Measurements from ENCODE around the gene MEF2A.
A peak's percentile ranks its signal among the peaks of the same experiment; 100 is the strongest.

Gene MEF2A

DNA sequence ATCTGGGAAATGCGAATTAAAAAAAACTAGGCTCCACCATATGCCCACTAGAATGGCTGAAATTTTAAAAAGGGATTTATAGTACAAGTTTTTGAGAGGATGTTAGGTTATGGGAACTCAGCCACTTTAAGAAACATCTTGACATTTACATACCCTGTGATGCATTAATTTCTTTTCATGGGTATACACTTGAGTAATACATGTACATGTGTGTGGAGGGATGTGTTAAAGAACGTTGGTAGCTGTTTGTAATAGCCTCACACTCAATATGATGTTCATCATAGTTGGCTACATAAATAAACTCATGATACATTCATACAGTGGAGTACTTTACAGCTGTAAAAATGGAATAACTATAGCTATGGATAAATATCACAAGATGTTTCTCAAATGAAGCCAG, 40.9 kb downstream of the MEF2A start:
- no peak for DNase-seq

- no peak for DNase-seq
Observed at GRCh38 chr15:99613481-99613880, 47.7 kb downstream of the MEF2A start.

DNA sequence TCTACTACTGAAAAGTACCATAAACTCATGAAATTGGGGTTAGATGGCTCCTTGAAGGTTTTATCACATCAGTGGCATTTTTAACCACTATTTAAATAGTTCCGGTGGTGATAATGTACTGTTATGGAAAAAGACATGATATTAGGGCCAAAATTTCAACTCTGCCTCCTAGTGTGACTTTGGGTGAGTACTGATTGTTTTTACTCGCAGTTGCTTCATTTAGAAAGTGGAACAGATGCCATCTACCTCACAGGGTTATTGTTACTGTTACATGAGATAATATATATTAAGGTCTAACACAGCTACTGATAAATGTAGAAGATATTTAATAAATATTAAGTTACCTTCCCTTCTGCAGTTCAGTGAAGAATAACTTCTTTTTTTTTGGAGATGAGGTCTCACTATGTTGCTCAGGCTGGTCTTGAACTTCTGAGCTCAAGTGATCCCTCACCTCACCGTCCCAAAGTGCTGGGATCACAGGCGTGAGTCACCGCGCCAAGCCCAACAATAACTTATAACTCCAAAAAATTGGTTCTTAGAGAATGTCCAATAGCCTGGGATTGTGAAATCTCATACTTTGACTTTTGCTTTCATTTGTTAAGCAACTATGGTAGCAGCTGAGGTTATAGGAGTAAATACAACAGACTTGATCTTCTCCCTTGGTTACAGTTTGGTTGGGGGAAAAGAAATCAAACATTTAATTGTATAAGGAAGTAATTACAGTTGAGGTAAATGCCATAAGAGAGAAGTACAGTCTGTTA, 48.3 kb downstream of the MEF2A start:
- DNase-seq = peak; percentile 14 to 64

DNA sequence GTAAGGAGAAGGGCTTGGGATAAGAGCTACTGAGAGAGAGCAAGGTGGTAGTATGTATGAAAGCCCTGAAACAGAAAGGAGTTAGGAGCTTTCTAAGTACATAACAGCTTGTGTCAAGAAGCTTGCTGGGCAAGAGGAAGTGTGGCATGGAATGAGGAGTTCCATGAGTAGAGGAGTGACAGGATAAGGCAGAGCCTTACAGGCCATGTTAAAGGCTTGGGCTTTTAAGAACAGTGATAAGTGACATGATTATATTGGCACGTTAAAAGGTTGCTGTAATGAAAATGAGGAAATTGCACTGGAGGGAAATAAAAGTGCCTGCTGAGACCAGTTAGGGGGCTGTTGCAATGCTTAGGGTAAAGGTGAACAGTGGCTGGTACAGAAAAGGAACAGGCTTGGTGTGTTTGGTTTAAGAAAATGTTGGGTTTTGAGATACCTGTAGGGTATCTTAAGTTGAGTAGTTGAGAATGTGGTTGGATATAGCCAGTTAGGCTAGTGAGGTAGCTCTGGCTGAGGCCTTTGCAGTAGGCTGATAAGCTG, 49.0 kb downstream of the MEF2A start:
- peak; percentile 48 to 65 for DNase-seq

- no peak for DNase-seq
Observed at GRCh38 chr15:99615460-99615859, 49.7 kb downstream of the MEF2A start.

DNA sequence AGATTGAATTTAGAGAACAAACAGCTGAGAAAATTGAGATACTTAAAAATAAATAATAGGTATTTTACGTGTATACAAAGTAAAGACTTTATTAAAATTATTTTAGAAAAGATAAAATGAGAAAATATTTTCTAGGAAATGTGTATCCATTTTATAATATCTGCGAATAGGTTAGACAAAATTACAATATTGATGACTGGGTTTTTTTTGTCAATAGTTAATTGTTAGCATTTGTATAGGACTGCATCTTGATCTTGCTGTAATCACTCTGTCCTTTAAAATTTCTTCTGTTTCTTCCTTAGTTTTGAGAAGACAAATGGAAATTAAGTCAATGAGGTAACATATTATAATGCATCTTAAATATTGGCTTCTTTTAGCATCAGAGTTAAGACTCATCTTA, 50.3 kb downstream of the MEF2A start:
- no peak for DNase-seq

GRCh38 chr15:99616773-99617342, 51.1 kb downstream of the MEF2A start:
- DNase-seq = no peak

DNA sequence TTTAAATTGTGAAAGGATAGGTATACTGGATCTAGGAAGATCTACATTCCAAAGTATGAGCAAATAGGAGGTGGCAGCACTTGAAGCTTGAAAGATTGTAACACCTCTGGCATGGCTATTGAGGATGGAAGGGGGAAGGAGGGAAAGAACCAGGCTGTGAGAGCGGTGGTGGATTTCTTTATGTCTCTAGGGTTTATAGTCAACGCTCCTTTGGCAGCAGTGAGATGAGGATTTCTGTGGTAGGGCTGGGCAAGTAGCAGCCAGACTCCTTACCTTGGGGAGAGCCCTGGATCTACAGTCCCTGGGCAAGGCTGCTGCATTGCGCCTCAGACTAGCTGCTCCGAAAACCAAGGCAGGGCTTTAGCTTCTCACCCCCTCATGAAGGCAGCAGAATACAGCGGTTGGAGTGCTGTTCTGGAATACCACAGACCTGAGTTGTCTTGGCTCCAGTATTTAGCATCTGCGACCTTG, 53.2 kb downstream of the MEF2A start:
- DNase-seq = no peak

- peak; percentile 14 to 41 for DNase-seq
Observed at GRCh38 chr15:99619712-99620111, 53.9 kb downstream of the MEF2A start.

DNA sequence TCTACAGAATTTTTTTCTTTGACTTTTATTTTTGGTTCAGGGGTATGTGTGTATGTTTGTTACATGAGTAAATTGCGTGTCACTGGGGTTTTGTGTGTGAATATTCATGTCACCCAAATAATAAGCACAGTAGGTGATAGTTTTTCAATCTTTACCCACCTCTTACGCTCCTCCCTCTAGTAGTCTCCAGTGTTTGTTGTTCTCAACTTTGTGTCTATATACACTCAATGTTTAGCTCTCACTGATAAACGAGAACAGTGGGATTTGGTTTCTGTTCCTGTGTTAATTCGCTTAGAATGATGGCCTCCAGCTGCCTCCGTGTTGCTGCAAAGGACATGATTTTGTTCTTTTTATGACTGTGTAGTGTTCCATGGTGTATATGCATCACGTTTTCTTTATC, 54.4 kb downstream of the MEF2A start:
- DNase-seq = no peak

GRCh38 chr15:99621767-99622166, 56.0 kb downstream of the MEF2A start:
- no peak for DNase-seq

GRCh38 chr15:99628374-99629001, 62.7 kb downstream of the MEF2A start:
- DNase-seq = no peak

- no peak for DNase-seq
Observed at GRCh38 chr15:99630607-99631131, 64.9 kb downstream of the MEF2A start.

- peak; percentile 74 to 83 for DNase-seq
Observed at GRCh38 chr15:99631255-99631654, 65.5 kb downstream of the MEF2A start.

- no peak for DNase-seq
Observed at GRCh38 chr15:99632521-99632920, 66.7 kb downstream of the MEF2A start.

DNA sequence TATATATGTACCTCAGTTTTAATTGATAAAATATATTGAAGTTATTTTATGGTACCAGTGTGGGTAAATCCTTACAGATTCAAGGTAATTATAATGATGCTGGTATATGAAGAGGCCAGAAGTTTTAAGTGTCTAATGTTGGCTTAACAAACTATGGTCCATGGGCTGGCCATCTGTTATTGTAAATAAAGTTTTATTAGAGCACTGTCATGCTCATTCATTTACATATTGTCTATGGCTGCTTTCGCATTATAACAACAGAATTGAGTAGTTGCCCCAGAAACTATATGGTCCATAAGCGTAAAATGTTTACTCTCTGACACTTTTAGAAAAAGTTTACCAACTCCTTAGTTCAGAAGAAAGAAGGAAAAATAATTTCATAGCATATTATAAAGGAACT, 67.9 kb downstream of the MEF2A start:
- no peak for DNase-seq

DNA sequence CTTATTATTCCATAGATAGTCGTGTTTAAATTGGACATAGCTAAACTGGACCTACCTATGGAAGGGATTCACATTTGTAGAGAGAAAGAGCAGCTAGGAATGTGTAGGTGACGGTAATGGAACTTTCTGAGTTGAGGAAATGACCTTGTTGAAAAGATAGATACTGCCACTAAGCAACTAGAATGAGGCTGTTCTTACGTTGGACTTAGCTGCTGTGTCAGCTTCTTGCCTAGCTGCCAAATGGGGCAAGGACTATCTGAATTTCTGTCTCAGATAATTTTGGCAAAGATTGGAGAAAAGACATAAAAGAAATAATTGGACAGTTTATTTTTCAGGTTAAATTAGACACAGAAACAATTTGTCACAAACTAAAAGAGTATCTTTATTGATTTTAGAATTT, 68.8 kb downstream of the MEF2A start:
- no peak for DNase-seq

DNA sequence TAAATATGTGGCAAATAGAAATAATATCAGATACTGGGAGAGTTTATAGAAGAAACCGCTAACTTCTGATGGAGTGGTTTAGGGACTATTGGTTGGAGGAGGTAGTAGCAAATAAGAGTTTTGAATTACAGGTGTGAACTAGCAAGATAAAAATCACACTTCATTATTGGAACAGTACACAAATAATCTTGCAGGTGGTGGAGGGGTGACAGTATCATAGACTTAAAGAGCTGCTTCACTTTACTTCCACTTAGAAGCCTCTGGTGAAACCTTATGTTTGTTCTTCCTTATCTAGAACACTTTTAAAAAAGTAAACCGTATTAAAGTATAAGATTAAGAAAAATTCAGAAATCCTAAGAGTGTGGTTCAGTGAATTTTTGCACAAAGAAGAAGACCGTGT, 69.4 kb downstream of the MEF2A start:
- DNase-seq = no peak

GRCh38 chr15:99635794-99636193, 70.0 kb downstream of the MEF2A start:
- DNase-seq = no peak

DNA sequence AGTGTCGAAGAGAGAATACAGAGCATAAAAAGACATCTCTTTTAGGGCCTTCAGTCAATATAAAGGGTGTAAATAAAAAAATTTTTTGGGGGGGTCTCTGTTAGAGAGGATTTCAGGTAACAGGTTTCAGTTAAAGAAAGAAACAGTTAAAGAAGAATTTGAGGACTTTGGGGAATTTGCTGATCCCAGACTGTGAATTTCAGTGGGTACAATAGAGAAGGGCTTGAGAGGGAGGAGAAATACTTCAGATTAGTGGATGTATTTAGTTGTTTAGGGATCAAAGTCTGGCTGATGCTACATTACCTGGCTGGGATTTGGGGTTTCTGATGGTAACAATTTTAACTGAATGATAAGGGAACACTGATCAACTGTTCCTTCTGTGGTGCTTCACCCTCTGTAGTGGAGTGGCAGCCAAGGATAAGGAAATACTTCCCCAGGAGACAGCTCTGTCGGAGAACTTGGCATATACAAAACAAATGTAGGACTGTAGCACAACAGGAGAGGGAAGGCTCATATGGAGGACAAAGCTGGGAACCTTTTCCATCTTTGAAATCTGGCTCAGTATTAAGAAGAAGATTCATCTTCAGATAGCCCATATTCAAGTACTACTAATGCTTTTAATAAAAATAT, 79.2 kb downstream of the MEF2A start:
- no peak for DNase-seq

- DNase-seq = no peak
Observed at GRCh38 chr15:99645543-99645935, 79.8 kb downstream of the MEF2A start.

- DNase-seq = no peak
Observed at GRCh38 chr15:99645951-99646350, 80.2 kb downstream of the MEF2A start.

Measured in inflammatory macrophage (primary cell).